ENCODE results near the gene IL17B. TPM values are rescaled to one million over a fixed set of nuclear protein-coding genes. Genes with fewer than 3 reads are reported as not detected.

The IL17B gene
- total and polyA plus RNA-seq, 2 of the 13 experiments (the other 11 are each of a cell fraction or from before 2014, with no cell fraction given) = 0.29 to 2.6 TPM

DNA sequence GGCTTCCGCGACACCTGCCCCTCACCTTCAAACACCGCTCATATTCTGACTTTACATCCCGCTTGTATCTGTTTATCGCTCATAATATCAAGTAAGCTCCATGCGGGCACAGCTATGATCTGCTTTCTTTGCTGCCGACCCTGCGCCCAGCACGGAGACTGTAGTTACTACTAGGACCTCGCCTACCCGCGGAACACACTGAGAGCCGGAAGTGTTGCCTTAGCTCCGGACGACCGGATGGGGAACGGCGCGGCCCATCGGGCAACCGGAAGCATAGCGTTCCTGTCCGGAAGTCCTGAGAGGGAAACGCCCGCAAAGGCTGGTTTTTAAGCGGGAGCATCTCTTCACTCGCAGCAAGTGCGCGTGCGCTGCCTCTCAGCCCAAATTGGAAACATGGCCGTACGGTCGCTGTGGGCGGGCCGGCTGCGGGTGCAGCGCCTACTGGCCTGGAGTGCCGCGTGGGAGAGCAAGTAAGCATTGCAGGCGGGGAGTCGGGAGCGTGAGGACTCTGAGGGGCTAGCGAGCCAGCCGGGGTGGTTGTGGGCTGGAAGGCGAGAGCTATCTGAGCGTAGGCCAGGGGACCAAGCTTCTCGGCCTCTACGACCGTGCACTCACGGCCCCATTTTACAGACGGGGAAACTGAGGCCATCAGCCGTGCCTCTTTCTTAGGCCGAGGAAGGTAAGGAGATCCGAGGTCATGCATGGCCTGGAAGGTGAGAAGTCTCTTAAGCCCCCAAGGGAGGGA lies 33.8 kb downstream of the IL17B start, which contains the start of gene GRPEL2 (continued):
- TF ChIP-seq, protein P1, sequence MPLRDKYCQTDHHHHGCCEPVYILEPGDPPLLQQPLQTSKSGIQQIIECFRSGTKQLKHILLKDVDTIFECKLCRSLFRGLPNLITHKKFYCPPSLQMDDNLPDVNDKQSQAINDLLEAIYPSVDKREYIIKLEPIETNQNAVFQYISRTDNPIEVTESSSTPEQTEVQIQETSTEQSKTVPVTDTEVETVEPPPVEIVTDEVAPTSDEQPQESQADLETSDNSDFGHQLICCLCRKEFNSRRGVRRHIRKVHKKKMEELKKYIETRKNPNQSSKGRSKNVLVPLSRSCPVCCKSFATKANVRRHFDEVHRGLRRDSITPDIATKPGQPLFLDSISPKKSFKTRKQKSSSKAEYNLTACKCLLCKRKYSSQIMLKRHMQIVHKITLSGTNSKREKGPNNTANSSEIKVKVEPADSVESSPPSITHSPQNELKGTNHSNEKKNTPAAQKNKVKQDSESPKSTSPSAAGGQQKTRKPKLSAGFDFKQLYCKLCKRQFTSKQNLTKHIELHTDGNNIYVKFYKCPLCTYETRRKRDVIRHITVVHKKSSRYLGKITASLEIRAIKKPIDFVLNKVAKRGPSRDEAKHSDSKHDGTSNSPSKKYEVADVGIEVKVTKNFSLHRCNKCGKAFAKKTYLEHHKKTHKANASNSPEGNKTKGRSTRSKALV (CRISPR knock-in tag; IDR thresholded peaks at IDR 0.05) = peak; percentile 79
- TF ChIP-seq RBFOX2 (IDR thresholded peaks at IDR 0.05; ENCODE audit: low read depth, low read length) = peak; percentile 95
- no peak for TF ChIP-seq MYNN (CRISPR knock-in tag; IDR thresholded peaks at IDR 0.05; ENCODE audit: low read depth)
- TF ChIP-seq KDM3A (CRISPR knock-in tag; IDR thresholded peaks at IDR 0.05; ENCODE audit: low read depth) = peak; percentile 91
- TF ChIP-seq, protein P2, sequence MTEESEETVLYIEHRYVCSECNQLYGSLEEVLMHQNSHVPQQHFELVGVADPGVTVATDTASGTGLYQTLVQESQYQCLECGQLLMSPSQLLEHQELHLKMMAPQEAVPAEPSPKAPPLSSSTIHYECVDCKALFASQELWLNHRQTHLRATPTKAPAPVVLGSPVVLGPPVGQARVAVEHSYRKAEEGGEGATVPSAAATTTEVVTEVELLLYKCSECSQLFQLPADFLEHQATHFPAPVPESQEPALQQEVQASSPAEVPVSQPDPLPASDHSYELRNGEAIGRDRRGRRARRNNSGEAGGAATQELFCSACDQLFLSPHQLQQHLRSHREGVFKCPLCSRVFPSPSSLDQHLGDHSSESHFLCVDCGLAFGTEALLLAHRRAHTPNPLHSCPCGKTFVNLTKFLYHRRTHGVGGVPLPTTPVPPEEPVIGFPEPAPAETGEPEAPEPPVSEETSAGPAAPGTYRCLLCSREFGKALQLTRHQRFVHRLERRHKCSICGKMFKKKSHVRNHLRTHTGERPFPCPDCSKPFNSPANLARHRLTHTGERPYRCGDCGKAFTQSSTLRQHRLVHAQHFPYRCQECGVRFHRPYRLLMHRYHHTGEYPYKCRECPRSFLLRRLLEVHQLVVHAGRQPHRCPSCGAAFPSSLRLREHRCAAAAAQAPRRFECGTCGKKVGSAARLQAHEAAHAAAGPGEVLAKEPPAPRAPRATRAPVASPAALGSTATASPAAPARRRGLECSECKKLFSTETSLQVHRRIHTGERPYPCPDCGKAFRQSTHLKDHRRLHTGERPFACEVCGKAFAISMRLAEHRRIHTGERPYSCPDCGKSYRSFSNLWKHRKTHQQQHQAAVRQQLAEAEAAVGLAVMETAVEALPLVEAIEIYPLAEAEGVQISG (CRISPR knock-in tag; IDR thresholded peaks at IDR 0.05) = peak; percentile 95
- TF ChIP-seq NCOA5 (CRISPR knock-in tag; IDR thresholded peaks at IDR 0.05) = no peak
- TF ChIP-seq, protein P3, sequence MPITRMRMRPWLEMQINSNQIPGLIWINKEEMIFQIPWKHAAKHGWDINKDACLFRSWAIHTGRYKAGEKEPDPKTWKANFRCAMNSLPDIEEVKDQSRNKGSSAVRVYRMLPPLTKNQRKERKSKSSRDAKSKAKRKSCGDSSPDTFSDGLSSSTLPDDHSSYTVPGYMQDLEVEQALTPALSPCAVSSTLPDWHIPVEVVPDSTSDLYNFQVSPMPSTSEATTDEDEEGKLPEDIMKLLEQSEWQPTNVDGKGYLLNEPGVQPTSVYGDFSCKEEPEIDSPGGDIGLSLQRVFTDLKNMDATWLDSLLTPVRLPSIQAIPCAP (CRISPR knock-in tag; IDR thresholded peaks at IDR 0.05; ENCODE audit: low read depth) = no peak
- peak; percentile 51 for TF ChIP-seq ISL2 (CRISPR knock-in tag; IDR thresholded peaks at IDR 0.05)
- peak; percentile 85 for TF ChIP-seq MED1 (CRISPR knock-in tag; IDR thresholded peaks at IDR 0.05)
- TF ChIP-seq CREB1 (IDR thresholded peaks at IDR 0.05) = no peak
- TF ChIP-seq CREB1 (CRISPR knock-in tag; IDR thresholded peaks at IDR 0.05) = peak; percentile 74
- peak; percentile 66; the same call in 1 of the 2 replicates for TF ChIP-seq NFKB2 (CRISPR knock-in tag; IDR thresholded peaks at IDR 0.05; ENCODE audit: borderline replicate concordance)
- peak; percentile 95 for TF ChIP-seq JARID2 (CRISPR knock-in tag; IDR thresholded peaks at IDR 0.05; ENCODE audit: insufficient replicate concordance)
- no peak for TF ChIP-seq ZNF577 (CRISPR knock-in tag; IDR thresholded peaks at IDR 0.05; ENCODE audit: borderline replicate concordance, low read depth)
- no peak; the same call in 1 of the 2 replicates for TF ChIP-seq ZNF788 (CRISPR knock-in tag; IDR thresholded peaks at IDR 0.05; ENCODE audit: borderline replicate concordance)
- TF ChIP-seq NR1H2 (CRISPR knock-in tag; IDR thresholded peaks at IDR 0.05; ENCODE audit: borderline replicate concordance, low read depth) = peak; percentile 44; the same call in 1 of the 2 replicates
- peak; percentile 93 for TF ChIP-seq REPIN1 (CRISPR knock-in tag; IDR thresholded peaks at IDR 0.05; ENCODE audit: borderline replicate concordance, low read depth)
